HTERT RPE-1 (cell line): ENCODE results near the gene HAGHL.
"Not testable (repeated sequence)": the region's sequence is repeated elsewhere in the genome, so short reads cannot be mapped to it uniquely, and the experiment has no call there.

Experiments
- in situ Hi-C: fragments of 300-500 bp; cut with MboI; formaldehyde crosslinking; loops from 4 replicates; pipeline ENCODE4 v1.14.3; 2020; ENCODE audit warnings: low sequenced_read_pairs

Gene HAGHL

GRCh38 chr16:707062-707538 is 19.8 kb upstream of the HAGHL start:
- in situ Hi-C loops, result no loop called here

- in situ Hi-C loops, result no loop called here
Measured at GRCh38 chr16:708019-708418, 18.9 kb upstream of the HAGHL start.

GRCh38 chr16:708959-709358 is 17.9 kb upstream of the HAGHL start:
- in situ Hi-C loops, result no loop called here

- in situ Hi-C loops, result no loop called here
Measured at GRCh38 chr16:709566-710499, 17.1 kb upstream of the HAGHL start.

- in situ Hi-C loops, result no loop called here
Measured at GRCh38 chr16:710500-711075, 16.3 kb upstream of the HAGHL start.

GRCh38 chr16:711084-711483 is 15.8 kb upstream of the HAGHL start:
- in situ Hi-C loops, result no loop called here

- in situ Hi-C loops, result no loop called here
Measured at GRCh38 chr16:711548-712320, 15.2 kb upstream of the HAGHL start.

- in situ Hi-C loops, result not testable (repeated sequence)
Measured at GRCh38 chr16:712740-713250, 14.1 kb upstream of the HAGHL start.

GRCh38 chr16:714079-714478 is 12.8 kb upstream of the HAGHL start:
- in situ Hi-C loops, result no loop called here

GRCh38 chr16:714558-715476 is 12.1 kb upstream of the HAGHL start, which contains the start of gene METRN:
METRN (plus strand) TSS chr16:715118; CDS start chr16:715290, 172 bp downstream.
- in situ Hi-C loops, result no loop called here

- in situ Hi-C loops, result no loop called here
Measured at GRCh38 chr16:715477-716199, 11.3 kb upstream of the HAGHL start.

- in situ Hi-C loops, result no loop called here
Measured at GRCh38 chr16:716200-716568, 10.7 kb upstream of the HAGHL start.

GRCh38 chr16:716768-717325 is 10.1 kb upstream of the HAGHL start:
- in situ Hi-C loops, result no loop called here

- in situ Hi-C loops, result no loop called here
Measured at GRCh38 chr16:717450-718245, 9.3 kb upstream of the HAGHL start.

GRCh38 chr16:718389-718788 is 8.5 kb upstream of the HAGHL start:
- in situ Hi-C loops, result no loop called here

- in situ Hi-C loops, result no loop called here
Measured at GRCh38 chr16:718922-719321, 8.0 kb upstream of the HAGHL start.

GRCh38 chr16:719815-720446 is 7.0 kb upstream of the HAGHL start:
- in situ Hi-C loops, result no loop called here

- in situ Hi-C loops, result no loop called here
Measured at GRCh38 chr16:720447-720989, 6.4 kb upstream of the HAGHL start.
